Stomach smooth muscle (tissue), 2 donors: ENCODE measurements around the gene PTGES3.
A peak's percentile ranks its signal among the peaks of the same experiment; 100 is the strongest.

Experiments used
- H3K27ac ChIP-seq: one replicate; pipeline ENCODE4 v1.7.0; 2013; ENCODE audit warnings: mild to moderate bottlenecking, low read length, inconsistent platforms
- H3K27me3 ChIP-seq, 2 donors: one replicate each; pipeline ENCODE4 v1.7.0; 2013; ENCODE audit warnings: low read length in 2 of 2; ENCODE audit not compliant: insufficient read depth in 2 of 2, control insufficient read depth in 1 of 2
- H3K36me3 ChIP-seq, 2 donors: one replicate each; pipeline ENCODE4 v1.7.0; 2013; ENCODE audit warnings: low read length in 2 of 2; ENCODE audit not compliant: control insufficient read depth in 2 of 2, insufficient read depth in 2 of 2
- H3K4me1 ChIP-seq: one replicate; pipeline ENCODE4 v1.7.0; 2013; ENCODE audit warnings: low read length; ENCODE audit not compliant: control insufficient read depth, insufficient read depth
- H3K4me3 ChIP-seq, 2 donors: one replicate each; pipeline ENCODE4 v1.7.0; 2013; ENCODE audit warnings: low read length in 2 of 2
- H3K9ac ChIP-seq, 2 donors: one replicate each; pipeline ENCODE4 v1.7.0; 2013; ENCODE audit warnings: low read length in 2 of 2, mild to moderate bottlenecking in 1 of 2
- H3K9me3 ChIP-seq, 2 donors: one replicate each; pipeline ENCODE4 v1.7.0; 2013; ENCODE audit warnings: low read length in 2 of 2; ENCODE audit not compliant: control insufficient read depth in 2 of 2
- donor health status: healthy.
- donor health status: Pancreatic carcinoma.

The PTGES3 gene

GRCh38 chr12:56628671-56629458 lies 59.2 kb downstream of the PTGES3 start:
- peak overlapping the region; percentile 90 to 97 for H3K4me3 ChIP-seq
- no peaks in the 10 kb centered on the region for H3K9me3 ChIP-seq
- no peaks in the 10 kb centered on the region for H3K27me3 ChIP-seq
- H3K27ac ChIP-seq, result peak overlapping the region; percentile 77
- peaks cover 0 to 2% of the 10 kb centered on the region in 2 donors for H3K36me3 ChIP-seq
- H3K9ac ChIP-seq, result peak overlapping the region; percentile 79 to 94
- H3K4me1 ChIP-seq, result peaks cover 40% of the 10 kb centered on the region

- Histone ChIP-seq H3K27me3 (no peaks in the 10 kb centered on the region), H3K36me3 (peaks cover 0 to 2% of the 10 kb centered on the region in 2 donors), H3K9ac (no peak overlapping the region), H3K9me3 (no peaks in the 10 kb centered on the region), H3K27ac (no peak overlapping the region), H3K4me3 (no peak overlapping the region), H3K4me1 (peaks cover 22% of the 10 kb centered on the region)
Observed at GRCh38 chr12:56626701-56627100, 61.4 kb downstream of the PTGES3 start.

GRCh38 chr12:56622535-56622934 lies 65.5 kb downstream of the PTGES3 start:
- H3K4me3 ChIP-seq, result no peak overlapping the region
- peaks cover 5 to 9% of the 10 kb centered on the region in 2 donors for H3K36me3 ChIP-seq
- peaks cover 8% of the 10 kb centered on the region for H3K4me1 ChIP-seq
- H3K27me3 ChIP-seq, result no peaks in the 10 kb centered on the region
- H3K27ac ChIP-seq, result no peak overlapping the region
- H3K9me3 ChIP-seq, result no peaks in the 10 kb centered on the region
- H3K9ac ChIP-seq, result no peak overlapping the region

GRCh38 chr12:56616925-56617324 lies 71.2 kb downstream of the PTGES3 start:
- H3K27ac ChIP-seq, result no peak overlapping the region
- no peak overlapping the region for H3K9ac ChIP-seq
- peaks cover 10% of the 10 kb centered on the region for H3K4me1 ChIP-seq
- H3K36me3 ChIP-seq, result peaks cover 51 to 59% of the 10 kb centered on the region in 2 donors
- no peaks in the 10 kb centered on the region for H3K27me3 ChIP-seq
- H3K9me3 ChIP-seq, result no peaks in the 10 kb centered on the region
- H3K4me3 ChIP-seq, result no peak overlapping the region

- no peak overlapping the region for H3K9ac ChIP-seq
- H3K4me3 ChIP-seq, result no peak overlapping the region
- H3K36me3 ChIP-seq, result peaks cover 58 to 65% of the 10 kb centered on the region in 2 donors
- peaks cover 10% of the 10 kb centered on the region for H3K4me1 ChIP-seq
- H3K27me3 ChIP-seq, result no peaks in the 10 kb centered on the region
- H3K27ac ChIP-seq, result no peak overlapping the region
- H3K9me3 ChIP-seq, result no peaks in the 10 kb centered on the region
Observed at GRCh38 chr12:56616244-56616643, 71.8 kb downstream of the PTGES3 start.

GRCh38 chr12:56614627-56615026 lies 73.5 kb downstream of the PTGES3 start:
- Histone ChIP-seq H3K4me3 (no peak overlapping the region), H3K9ac (no peak overlapping the region), H3K27me3 (no peaks in the 10 kb centered on the region), H3K4me1 (peaks cover 8% of the 10 kb centered on the region), H3K27ac (no peak overlapping the region), H3K36me3 (peaks cover 69 to 76% of the 10 kb centered on the region in 2 donors), H3K9me3 (no peaks in the 10 kb centered on the region)
